GM18873 (cell line): Measurements from ENCODE around the gene DELE1.

Experiments used
- ATAC-seq: cut with Tn5 transposase; IDR thresholded peaks from one replicate; pipeline ENCODE4 v1.9.1; 2021; ENCODE audit warnings: mild to moderate bottlenecking, moderate library complexity, moderate number of reproducible peaks; ENCODE audit not compliant: unreplicated experiment, low FRiP score

Gene DELE1

GRCh38 chr5:141923448-141924313 lies at the start of gene DELE1:
Gene DELE1, plus strand, starts transcription at chr5:141923871. Its CDS starts 71 bp downstream, at chr5:141923942.
- peak; percentile 96 for ATAC-seq

GRCh38 chr5:141873933-141874261 lies 49.8 kb upstream of the DELE1 start:
- ATAC-seq, result no peak

- no peak for ATAC-seq
These were observed 49.3 kb upstream of the DELE1 start for GRCh38 chr5:141874262-141874964.

- ATAC-seq, result no peak
These were observed 48.5 kb upstream of the DELE1 start for GRCh38 chr5:141875022-141875740.

- no peak for ATAC-seq
These were observed 47.7 kb upstream of the DELE1 start for GRCh38 chr5:141875795-141876627.

- ATAC-seq, result no peak
These were observed 46.9 kb upstream of the DELE1 start for GRCh38 chr5:141876628-141877355.

GRCh38 chr5:141877356-141878185 lies 46.1 kb upstream of the DELE1 start:
- ATAC-seq, result no peak

GRCh38 chr5:141878186-141878710 lies 45.4 kb upstream of the DELE1 start, which contains the start of gene PCDH1:
Gene PCDH1, minus strand, starts transcription at chr5:141878410. Its CDS starts 148 bp downstream, at chr5:141878262.
- ATAC-seq, result no peak

- peak; percentile 88 for ATAC-seq
These were observed 44.8 kb upstream of the DELE1 start for GRCh38 chr5:141878711-141879425.

- no peak for ATAC-seq
These were observed 44.3 kb upstream of the DELE1 start for GRCh38 chr5:141879426-141879759.

- ATAC-seq, result no peak
These were observed 43.5 kb upstream of the DELE1 start for GRCh38 chr5:141879941-141880738.

GRCh38 chr5:141880961-141881801 lies 42.5 kb upstream of the DELE1 start:
- no peak for ATAC-seq

- ATAC-seq, result no peak
These were observed 41.8 kb upstream of the DELE1 start for GRCh38 chr5:141881886-141882285.

- ATAC-seq, result no peak
These were observed 41.0 kb upstream of the DELE1 start for GRCh38 chr5:141882594-141883183.

- no peak for ATAC-seq
These were observed 40.3 kb upstream of the DELE1 start for GRCh38 chr5:141883184-141883891.
